GM12878 (cell line): Measurements from ENCODE around the gene CLDN19. TPM values are rescaled to one million over a fixed set of nuclear protein-coding genes. Genes with fewer than 3 reads are reported as not detected.

Experiments used
- ASH2L ChIP-seq: fragments of 300-600, 200-600 bp; sonication (generic); IDR thresholded peaks from 2 replicates; pipeline ENCODE4 v1.6.1; 2017; ENCODE audit warnings: low read depth, mild to moderate bottlenecking, borderline replicate concordance
- CEBPB ChIP-seq, 2 experiments: fragments of 150-350 bp in 1 of 2; IDR thresholded peaks; 2 replicates each; pipeline ENCODE4 v1.6.1; 2012 to 2014; ENCODE audit warnings: low read depth in 2 of 2, low read length in 2 of 2, borderline replicate concordance in 1 of 2, inconsistent platforms in 1 of 2
- FOS ChIP-seq: IDR thresholded peaks from 3 replicates; pipeline ENCODE4 v1.6.1; 2011; ENCODE audit warnings: borderline replicate concordance; ENCODE audit not compliant: insufficient read length; ENCODE audit errors: extremely low read depth
- JUNB ChIP-seq: IDR thresholded peaks from 2 replicates; pipeline ENCODE4 v1.6.1; 2016; ENCODE audit warnings: antibody characterized with exemption, mild to moderate bottlenecking
- NFYB ChIP-seq: IDR thresholded peaks from 2 replicates; pipeline ENCODE4 v1.6.1; 2011; ENCODE audit warnings: low read depth, mild to moderate bottlenecking, low read length, improper control_type of control experiment, moderate library complexity; ENCODE audit not compliant: insufficient read depth
- SIX5 ChIP-seq: IDR thresholded peaks from 2 replicates; pipeline ENCODE4 v1.6.1; 2011; ENCODE audit warnings: mild to moderate bottlenecking, low read depth, low read length, moderate library complexity; ENCODE audit not compliant: severe bottlenecking
- SP1 ChIP-seq: IDR thresholded peaks from one replicate; pipeline ENCODE4 v1.6.1; 2011; ENCODE audit warnings: low read depth, low read length
- SREBF2 ChIP-seq: IDR thresholded peaks from 2 replicates; pipeline ENCODE4 v1.6.1; 2012; ENCODE audit warnings: mild to moderate bottlenecking, low read length
- TARDBP ChIP-seq: IDR thresholded peaks from 2 replicates; pipeline ENCODE4 v1.6.1; 2016; ENCODE audit warnings: borderline replicate concordance
- polyA plus RNA-seq, 11 experiments: library from polyadenylated mRNA; depleted of rRNA in 4 of 11; unstranded in 6 of 11; stranded (reverse) in 5 of 11; fragments of >200 nt; fragmentation: Nextera tagmentation in 4 of 11; fragmentation: Illumina TruSeq in 1 of 11; extraction: Ambion mirVana in 4 of 11; extraction: Trizol in 1 of 11; gene quantifications; 1 replicate in 1 of 11; 2 replicates in 10 of 11; pipeline versions ENCODE4 v1.2.1 to v1.2.3, GENCODE V29; 2011 to 2016; ENCODE audit warnings: inconsistent platforms in 2 of 11, missing spikeins in 2 of 11, low read depth in 1 of 11
- total RNA-seq, 4 experiments: library from RNA; depleted of rRNA in 3 of 4; stranded (reverse); fragments of >200 nt in 3 of 4; fragmentation: Illumina TruSeq in 1 of 4; extraction: Trizol in 1 of 4; gene quantifications; 2 replicates each; pipeline versions ENCODE4 v1.2.1 to v1.2.3, GENCODE V29; 2013 to 2021
- TF ChIP-seq, protein P1 (sequence below): IDR thresholded peaks from 2 replicates; pipeline ENCODE4 v1.6.1; 2011; ENCODE audit warnings: mild to moderate bottlenecking, low read depth, low read length, moderate library complexity; ENCODE audit not compliant: insufficient replicate concordance
- TF ChIP-seq, protein P2 (sequence below): fragments of 450-650 bp; IDR thresholded peaks from 2 replicates; pipeline ENCODE4 v1.6.1; 2017; ENCODE audit warnings: antibody characterized with exemption, mild to moderate bottlenecking, moderate library complexity
- TF ChIP-seq, protein P3 (sequence below): IDR thresholded peaks from 2 replicates; pipeline ENCODE4 v1.6.1; 2012; ENCODE audit warnings: low read length, inconsistent platforms

Gene CLDN19
- total and polyA plus RNA-seq, 10 of the 15 experiments (the other 5 are each of a cell fraction or from before 2014, with no cell fraction given): not detected

DNA sequence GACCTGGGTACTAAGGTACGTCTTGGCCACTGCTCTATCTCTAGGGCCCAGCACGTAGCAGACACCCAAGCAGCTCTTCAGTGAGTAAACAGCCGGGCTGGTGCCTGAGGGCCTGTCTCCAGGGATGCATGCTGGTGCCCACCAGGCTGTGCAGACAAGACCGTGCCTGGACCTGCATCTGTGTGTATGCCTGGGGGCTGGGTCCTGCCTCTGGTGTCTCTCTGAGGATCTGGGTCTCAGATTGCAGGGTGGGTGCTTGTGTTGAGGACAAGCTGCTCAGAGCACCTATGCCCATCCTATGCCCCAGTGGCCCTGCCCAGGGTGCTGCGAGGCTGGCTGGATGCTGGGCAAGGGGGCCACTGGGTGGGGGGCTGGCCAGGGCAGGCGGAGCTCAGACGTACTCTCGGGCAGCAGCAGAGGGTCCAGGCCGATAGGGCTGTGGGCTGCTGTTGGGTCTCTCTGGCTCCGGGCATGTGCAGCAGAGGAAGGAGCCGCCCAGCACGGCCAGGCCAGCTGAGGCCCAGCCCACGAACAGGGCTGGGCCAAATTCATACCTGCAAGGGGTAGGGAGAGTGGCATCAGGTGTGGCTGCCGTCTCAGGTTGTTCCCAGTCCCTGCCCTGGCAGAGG lies 4.4 kb downstream of the CLDN19 start (continued):
- TF ChIP-seq CEBPB (IDR thresholded peaks at IDR 0.05; ENCODE audit: borderline replicate concordance in 1 of 2, low read depth in 2 of 2, low read length in 2 of 2) (no peak), FOS (no peak), SIX5 (no peak), SREBF2 (no peak), NFYB (no peak), JUNB (no peak), TARDBP (no peak), SP1 (no peak), ASH2L (no peak)
- TF ChIP-seq, protein P1, sequence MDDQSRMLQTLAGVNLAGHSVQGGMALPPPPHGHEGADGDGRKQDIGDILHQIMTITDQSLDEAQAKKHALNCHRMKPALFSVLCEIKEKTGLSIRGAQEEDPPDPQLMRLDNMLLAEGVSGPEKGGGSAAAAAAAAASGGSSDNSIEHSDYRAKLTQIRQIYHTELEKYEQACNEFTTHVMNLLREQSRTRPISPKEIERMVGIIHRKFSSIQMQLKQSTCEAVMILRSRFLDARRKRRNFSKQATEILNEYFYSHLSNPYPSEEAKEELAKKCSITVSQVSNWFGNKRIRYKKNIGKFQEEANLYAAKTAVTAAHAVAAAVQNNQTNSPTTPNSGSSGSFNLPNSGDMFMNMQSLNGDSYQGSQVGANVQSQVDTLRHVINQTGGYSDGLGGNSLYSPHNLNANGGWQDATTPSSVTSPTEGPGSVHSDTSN: no peak
- TF ChIP-seq, protein P2, sequence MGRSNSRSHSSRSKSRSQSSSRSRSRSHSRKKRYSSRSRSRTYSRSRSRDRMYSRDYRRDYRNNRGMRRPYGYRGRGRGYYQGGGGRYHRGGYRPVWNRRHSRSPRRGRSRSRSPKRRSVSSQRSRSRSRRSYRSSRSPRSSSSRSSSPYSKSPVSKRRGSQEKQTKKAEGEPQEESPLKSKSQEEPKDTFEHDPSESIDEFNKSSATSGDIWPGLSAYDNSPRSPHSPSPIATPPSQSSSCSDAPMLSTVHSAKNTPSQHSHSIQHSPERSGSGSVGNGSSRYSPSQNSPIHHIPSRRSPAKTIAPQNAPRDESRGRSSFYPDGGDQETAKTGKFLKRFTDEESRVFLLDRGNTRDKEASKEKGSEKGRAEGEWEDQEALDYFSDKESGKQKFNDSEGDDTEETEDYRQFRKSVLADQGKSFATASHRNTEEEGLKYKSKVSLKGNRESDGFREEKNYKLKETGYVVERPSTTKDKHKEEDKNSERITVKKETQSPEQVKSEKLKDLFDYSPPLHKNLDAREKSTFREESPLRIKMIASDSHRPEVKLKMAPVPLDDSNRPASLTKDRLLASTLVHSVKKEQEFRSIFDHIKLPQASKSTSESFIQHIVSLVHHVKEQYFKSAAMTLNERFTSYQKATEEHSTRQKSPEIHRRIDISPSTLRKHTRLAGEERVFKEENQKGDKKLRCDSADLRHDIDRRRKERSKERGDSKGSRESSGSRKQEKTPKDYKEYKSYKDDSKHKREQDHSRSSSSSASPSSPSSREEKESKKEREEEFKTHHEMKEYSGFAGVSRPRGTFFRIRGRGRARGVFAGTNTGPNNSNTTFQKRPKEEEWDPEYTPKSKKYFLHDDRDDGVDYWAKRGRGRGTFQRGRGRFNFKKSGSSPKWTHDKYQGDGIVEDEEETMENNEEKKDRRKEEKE: no peak
- TF ChIP-seq, protein P3, sequence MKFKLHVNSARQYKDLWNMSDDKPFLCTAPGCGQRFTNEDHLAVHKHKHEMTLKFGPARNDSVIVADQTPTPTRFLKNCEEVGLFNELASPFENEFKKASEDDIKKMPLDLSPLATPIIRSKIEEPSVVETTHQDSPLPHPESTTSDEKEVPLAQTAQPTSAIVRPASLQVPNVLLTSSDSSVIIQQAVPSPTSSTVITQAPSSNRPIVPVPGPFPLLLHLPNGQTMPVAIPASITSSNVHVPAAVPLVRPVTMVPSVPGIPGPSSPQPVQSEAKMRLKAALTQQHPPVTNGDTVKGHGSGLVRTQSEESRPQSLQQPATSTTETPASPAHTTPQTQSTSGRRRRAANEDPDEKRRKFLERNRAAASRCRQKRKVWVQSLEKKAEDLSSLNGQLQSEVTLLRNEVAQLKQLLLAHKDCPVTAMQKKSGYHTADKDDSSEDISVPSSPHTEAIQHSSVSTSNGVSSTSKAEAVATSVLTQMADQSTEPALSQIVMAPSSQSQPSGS: no peak
